Prostate gland (tissue), 2 donors: ENCODE data around the gene XIRP1.
"Not testable (repeated sequence)": the region's sequence is repeated elsewhere in the genome, so short reads cannot be mapped to it uniquely, and the experiment has no call there.

Experiments
- CTCF ChIP-seq, 4 experiments: fragments of 200-600 bp in 2 of 4; fragments of 450-650 bp in 2 of 4; sonication (generic) in 2 of 4; IDR thresholded peaks; 1 replicate in 3 of 4; 2 replicates in 1 of 4; pipeline ENCODE4 v1.5.1; 2016 to 2019; ENCODE audit warnings: antibody characterized with exemption in 4 of 4, mild to moderate bottlenecking in 2 of 4, moderate library complexity in 2 of 4
- POLR2AphosphoS5 ChIP-seq: sonication (generic); formaldehyde crosslinking; IDR thresholded peaks from one replicate; pipeline ENCODE4 v1.6.1; 2017; ENCODE audit warnings: antibody characterized with exemption

GRCh38 chr3:39170877-39171276, 21.5 kb downstream of the XIRP1 start:
- TF ChIP-seq POLR2AphosphoS5; CTCF (IDR thresholded peaks at IDR 0.05): not testable (repeated sequence)
